Measurements from ENCODE around the gene CRELD2. TPM values are rescaled to one million over a fixed set of nuclear protein-coding genes. Genes with fewer than 3 reads are reported as not detected.

Gene CRELD2
- total and polyA plus RNA-seq, 2 of the 13 experiments (the other 11 are each of a cell fraction or from before 2014, with no cell fraction given): 17.2 to 44.7 TPM

DNA sequence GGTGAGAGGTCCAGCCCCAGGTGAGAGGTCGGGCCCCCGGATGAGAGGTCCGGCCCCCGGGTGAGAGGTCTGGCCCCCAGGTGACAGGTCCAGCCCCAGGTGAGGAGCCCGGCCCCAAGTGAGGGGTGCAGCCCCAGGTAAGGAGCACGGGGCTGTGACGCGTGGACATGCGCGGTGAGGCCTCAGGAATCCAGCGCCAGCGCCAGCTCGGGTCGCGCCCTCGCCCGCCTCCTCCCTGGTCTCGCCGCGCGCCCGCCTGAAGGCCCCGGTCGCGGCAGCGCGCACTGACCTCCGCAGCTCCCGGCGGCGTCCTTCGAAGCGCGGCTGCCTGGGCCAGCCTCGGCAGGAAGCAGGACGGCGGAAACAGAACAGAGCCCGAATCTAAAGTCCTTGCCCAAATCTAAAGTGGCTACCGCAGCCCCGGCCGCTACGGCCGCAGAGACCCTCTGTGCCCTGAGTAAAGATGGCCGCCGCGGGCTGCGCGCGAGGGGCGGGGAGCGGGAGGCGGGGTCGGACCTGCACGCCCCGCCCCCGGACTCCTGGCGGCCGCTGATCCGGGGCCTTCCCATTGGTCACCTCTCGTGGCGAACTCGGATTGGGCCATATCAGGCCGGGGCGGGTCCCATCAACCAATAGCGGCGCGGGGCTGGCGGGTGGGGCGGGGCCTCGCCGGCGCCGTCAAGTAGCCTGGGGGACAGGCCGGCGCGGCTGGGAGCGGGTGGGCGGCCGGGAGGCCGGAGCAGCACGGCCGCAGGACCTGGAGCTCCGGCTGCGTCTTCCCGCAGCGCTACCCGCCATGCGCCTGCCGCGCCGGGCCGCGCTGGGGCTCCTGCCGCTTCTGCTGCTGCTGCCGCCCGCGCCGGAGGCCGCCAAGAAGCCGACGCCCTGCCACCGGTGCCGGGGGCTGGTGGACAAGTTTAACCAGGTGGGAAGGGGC lies at the start of gene CRELD2, which contains the start of gene ALG12 (continued):
- TF ChIP-seq, protein P1, sequence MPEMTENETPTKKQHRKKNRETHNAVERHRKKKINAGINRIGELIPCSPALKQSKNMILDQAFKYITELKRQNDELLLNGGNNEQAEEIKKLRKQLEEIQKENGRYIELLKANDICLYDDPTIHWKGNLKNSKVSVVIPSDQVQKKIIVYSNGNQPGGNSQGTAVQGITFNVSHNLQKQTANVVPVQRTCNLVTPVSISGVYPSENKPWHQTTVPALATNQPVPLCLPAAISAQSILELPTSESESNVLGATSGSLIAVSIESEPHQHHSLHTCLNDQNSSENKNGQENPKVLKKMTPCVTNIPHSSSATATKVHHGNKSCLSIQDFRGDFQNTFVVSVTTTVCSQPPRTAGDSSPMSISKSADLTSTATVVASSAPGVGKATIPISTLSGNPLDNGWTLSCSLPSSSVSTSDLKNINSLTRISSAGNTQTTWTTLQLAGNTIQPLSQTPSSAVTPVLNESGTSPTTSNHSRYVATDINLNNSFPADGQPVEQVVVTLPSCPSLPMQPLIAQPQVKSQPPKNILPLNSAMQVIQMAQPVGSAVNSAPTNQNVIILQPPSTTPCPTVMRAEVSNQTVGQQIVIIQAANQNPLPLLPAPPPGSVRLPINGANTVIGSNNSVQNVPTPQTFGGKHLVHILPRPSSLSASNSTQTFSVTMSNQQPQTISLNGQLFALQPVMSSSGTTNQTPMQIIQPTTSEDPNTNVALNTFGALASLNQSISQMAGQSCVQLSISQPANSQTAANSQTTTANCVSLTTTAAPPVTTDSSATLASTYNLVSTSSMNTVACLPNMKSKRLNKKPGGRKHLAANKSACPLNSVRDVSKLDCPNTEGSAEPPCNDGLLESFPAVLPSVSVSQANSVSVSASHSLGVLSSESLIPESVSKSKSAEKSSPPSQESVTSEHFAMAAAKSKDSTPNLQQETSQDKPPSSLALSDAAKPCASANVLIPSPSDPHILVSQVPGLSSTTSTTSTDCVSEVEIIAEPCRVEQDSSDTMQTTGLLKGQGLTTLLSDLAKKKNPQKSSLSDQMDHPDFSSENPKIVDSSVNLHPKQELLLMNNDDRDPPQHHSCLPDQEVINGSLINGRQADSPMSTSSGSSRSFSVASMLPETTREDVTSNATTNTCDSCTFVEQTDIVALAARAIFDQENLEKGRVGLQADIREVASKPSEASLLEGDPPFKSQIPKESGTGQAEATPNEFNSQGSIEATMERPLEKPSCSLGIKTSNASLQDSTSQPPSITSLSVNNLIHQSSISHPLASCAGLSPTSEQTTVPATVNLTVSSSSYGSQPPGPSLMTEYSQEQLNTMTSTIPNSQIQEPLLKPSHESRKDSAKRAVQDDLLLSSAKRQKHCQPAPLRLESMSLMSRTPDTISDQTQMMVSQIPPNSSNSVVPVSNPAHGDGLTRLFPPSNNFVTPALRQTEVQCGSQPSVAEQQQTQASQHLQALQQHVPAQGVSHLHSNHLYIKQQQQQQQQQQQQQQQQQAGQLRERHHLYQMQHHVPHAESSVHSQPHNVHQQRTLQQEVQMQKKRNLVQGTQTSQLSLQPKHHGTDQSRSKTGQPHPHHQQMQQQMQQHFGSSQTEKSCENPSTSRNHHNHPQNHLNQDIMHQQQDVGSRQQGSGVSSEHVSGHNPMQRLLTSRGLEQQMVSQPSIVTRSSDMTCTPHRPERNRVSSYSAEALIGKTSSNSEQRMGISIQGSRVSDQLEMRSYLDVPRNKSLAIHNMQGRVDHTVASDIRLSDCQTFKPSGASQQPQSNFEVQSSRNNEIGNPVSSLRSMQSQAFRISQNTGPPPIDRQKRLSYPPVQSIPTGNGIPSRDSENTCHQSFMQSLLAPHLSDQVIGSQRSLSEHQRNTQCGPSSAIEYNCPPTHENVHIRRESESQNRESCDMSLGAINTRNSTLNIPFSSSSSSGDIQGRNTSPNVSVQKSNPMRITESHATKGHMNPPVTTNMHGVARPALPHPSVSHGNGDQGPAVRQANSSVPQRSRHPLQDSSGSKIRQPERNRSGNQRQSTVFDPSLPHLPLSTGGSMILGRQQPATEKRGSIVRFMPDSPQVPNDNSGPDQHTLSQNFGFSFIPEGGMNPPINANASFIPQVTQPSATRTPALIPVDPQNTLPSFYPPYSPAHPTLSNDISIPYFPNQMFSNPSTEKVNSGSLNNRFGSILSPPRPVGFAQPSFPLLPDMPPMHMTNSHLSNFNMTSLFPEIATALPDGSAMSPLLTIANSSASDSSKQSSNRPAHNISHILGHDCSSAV (CRISPR knock-in tag; IDR thresholded peaks at IDR 0.05; ENCODE audit: borderline replicate concordance): no peak
- no peak; the same call in 1 of the 2 replicates for TF ChIP-seq PAX8 (CRISPR knock-in tag; IDR thresholded peaks at IDR 0.05; ENCODE audit: borderline replicate concordance)
- TF ChIP-seq ATM (IDR thresholded peaks at IDR 0.05; ENCODE audit: borderline replicate concordance): no peak
- TF ChIP-seq, protein P2, sequence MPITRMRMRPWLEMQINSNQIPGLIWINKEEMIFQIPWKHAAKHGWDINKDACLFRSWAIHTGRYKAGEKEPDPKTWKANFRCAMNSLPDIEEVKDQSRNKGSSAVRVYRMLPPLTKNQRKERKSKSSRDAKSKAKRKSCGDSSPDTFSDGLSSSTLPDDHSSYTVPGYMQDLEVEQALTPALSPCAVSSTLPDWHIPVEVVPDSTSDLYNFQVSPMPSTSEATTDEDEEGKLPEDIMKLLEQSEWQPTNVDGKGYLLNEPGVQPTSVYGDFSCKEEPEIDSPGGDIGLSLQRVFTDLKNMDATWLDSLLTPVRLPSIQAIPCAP (CRISPR knock-in tag; IDR thresholded peaks at IDR 0.05; ENCODE audit: low read depth): no peak
- TF ChIP-seq LCORL (IDR thresholded peaks at IDR 0.05): no peak
- TF ChIP-seq LCORL (CRISPR knock-in tag; IDR thresholded peaks at IDR 0.05): peak; percentile 63; the same call in 1 of the 2 replicates
- TF ChIP-seq ZNF251 (CRISPR knock-in tag; IDR thresholded peaks at IDR 0.05): no peak
- TF ChIP-seq, protein P3, sequence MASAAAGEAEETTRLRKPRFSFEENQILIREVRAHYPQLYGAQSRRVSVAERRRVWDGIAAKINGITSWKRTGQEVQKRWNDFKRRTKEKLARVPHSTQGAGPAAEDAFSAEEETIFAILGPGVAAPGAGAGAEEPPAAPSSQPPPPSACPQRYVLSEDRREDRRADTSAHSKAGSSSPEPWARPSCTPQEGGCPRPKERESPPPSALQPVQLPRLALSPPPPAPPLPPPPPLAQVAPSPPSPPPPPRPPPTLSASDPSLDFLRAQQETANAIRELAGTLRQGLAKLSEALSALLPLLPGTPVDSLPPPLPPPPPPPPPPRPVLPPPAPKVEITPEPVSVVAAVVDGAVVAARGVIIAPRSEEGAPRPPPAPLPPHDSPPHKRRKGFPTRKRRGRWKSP (CRISPR knock-in tag; IDR thresholded peaks at IDR 0.05): peak; percentile 83; the same call in 1 of the 2 replicates
- no peak for TF ChIP-seq MED8 (CRISPR knock-in tag; IDR thresholded peaks at IDR 0.05; ENCODE audit: insufficient replicate concordance)
- no peak for TF ChIP-seq ZNF30 (CRISPR knock-in tag; IDR thresholded peaks at IDR 0.05)
- TF ChIP-seq, protein P4, sequence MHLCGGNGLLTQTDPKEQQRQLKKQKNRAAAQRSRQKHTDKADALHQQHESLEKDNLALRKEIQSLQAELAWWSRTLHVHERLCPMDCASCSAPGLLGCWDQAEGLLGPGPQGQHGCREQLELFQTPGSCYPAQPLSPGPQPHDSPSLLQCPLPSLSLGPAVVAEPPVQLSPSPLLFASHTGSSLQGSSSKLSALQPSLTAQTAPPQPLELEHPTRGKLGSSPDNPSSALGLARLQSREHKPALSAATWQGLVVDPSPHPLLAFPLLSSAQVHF (CRISPR knock-in tag; IDR thresholded peaks at IDR 0.05): no peak
- TF ChIP-seq, protein P5, sequence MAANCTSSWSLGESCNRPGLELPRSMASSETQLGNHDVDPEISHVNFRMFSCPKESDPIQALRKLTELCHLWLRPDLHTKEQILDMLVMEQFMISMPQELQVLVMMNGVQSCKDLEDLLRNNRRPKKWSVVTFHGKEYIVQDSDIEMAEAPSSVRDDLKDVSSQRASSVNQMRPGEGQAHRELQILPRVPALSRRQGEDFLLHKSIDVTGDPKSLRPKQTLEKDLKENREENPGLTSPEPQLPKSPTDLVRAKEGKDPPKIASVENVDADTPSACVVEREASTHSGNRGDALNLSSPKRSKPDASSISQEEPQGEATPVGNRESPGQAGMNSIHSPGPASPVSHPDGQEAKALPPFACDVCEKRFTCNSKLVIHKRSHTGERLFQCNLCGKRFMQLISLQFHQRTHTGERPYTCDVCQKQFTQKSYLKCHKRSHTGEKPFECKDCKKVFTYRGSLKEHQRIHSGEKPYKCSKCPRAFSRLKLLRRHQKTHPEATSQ (CRISPR knock-in tag; IDR thresholded peaks at IDR 0.05; ENCODE audit: borderline replicate concordance): 0 out of 2 replicates have a peak, but pooled peaks have one; percentile 20
- TF ChIP-seq KAT2B (IDR thresholded peaks at IDR 0.05; ENCODE audit: borderline replicate concordance, low read depth, low read length): no peak
- peak; percentile 46; the same call in 1 of the 2 replicates for TF ChIP-seq ZKSCAN8 (CRISPR knock-in tag; IDR thresholded peaks at IDR 0.05; ENCODE audit: borderline replicate concordance)
- 0 out of 2 replicates have a peak, but pooled peaks have one; percentile 21 for TF ChIP-seq EED (CRISPR knock-in tag; IDR thresholded peaks at IDR 0.05)
- TF ChIP-seq TCF7 (IDR thresholded peaks at IDR 0.05; ENCODE audit: low read depth): no peak

All from HepG2 (cell line).